Left renal cortex interstitium (tissue), 4 donors: ENCODE results near the gene CDT1. TPM values are rescaled to one million over a fixed set of nuclear protein-coding genes. Genes with fewer than 3 reads are reported as not detected.
"Not testable (repeated sequence)": the region's sequence is repeated elsewhere in the genome, so short reads cannot be mapped to it uniquely, and the experiment has no call there.

Source experiments
- DNase-seq, 4 donors: peaks; one replicate each; pipeline ENCODE4 v3.0.0-alpha.2; 2013; ENCODE audit warnings: low read depth in 4 of 4, low spot score in 2 of 4, missing footprints in 1 of 4
- polyA plus RNA-seq, 4 donors: library from polyadenylated mRNA; unstranded; fragments of 120-200 nt; gene quantifications; one replicate each; pipeline ENCODE4 v1.2.1, GENCODE V29; 2013; ENCODE audit not compliant: insufficient read length in 4 of 4

Gene CDT1
- polyA plus RNA-seq, 4 donors, result 9.5 to 26.8 (median 18.8) TPM

GRCh38 chr16:88782454-88783390 is 20.9 kb upstream of the CDT1 start:
- DNase-seq, result no peak

GRCh38 chr16:88783391-88784073 is 20.1 kb upstream of the CDT1 start:
- DNase-seq, result no peak

- no peak for DNase-seq
These were observed 19.3 kb upstream of the CDT1 start for GRCh38 chr16:88784074-88784855.

GRCh38 chr16:88784856-88785105 is 18.8 kb upstream of the CDT1 start:
- no peak for DNase-seq

GRCh38 chr16:88785106-88785924 is 18.3 kb upstream of the CDT1 start, which contains the start of gene PIEZO1:
Gene PIEZO1, minus strand, starts transcription at chr16:88785220. Its CDS starts 256 bp downstream, at chr16:88784964.
- DNase-seq, result no peak

GRCh38 chr16:88787579-88788314 is 15.8 kb upstream of the CDT1 start:
- no peak for DNase-seq

GRCh38 chr16:88788749-88789148 is 14.8 kb upstream of the CDT1 start:
- not testable (repeated sequence) for DNase-seq

GRCh38 chr16:88789594-88789993 is 14.0 kb upstream of the CDT1 start:
- no peak for DNase-seq

GRCh38 chr16:88790312-88791211 is 13.0 kb upstream of the CDT1 start:
- no peak for DNase-seq

GRCh38 chr16:88792078-88792550 is 11.5 kb upstream of the CDT1 start:
- DNase-seq, result no peak

GRCh38 chr16:88792668-88793250 is 10.8 kb upstream of the CDT1 start:
- no peak for DNase-seq

GRCh38 chr16:88793251-88793954 is 10.2 kb upstream of the CDT1 start:
- DNase-seq, result no peak

- DNase-seq, result no peak
These were observed 7.3 kb upstream of the CDT1 start for GRCh38 chr16:88796278-88796677.

- no peak for DNase-seq
These were observed 5.5 kb upstream of the CDT1 start for GRCh38 chr16:88798073-88798472.

GRCh38 chr16:88798772-88799455 is 4.7 kb upstream of the CDT1 start:
- no peak for DNase-seq

- no peak for DNase-seq
These were observed 3.9 kb upstream of the CDT1 start for GRCh38 chr16:88799569-88800276.
